Activated CD4-positive, alpha-beta T cell treated with anti-CD3 and anti-CD28 coated beads, Interleukin-2, amount 50 U/mL, for 16 hours (primary cell): ENCODE measurements around the gene CRCP.

Experiments used
- DNase-seq: peaks from one replicate; pipeline ENCODE4 v3.0.0-alpha.2; 2020

The CRCP gene

GRCh38 chr7:66198469-66198868 is 83.8 kb downstream of the CRCP start:
- no peak for DNase-seq

GRCh38 chr7:66198956-66199355 is 84.3 kb downstream of the CRCP start:
- DNase-seq = no peak

GRCh38 chr7:66202441-66202840 is 87.8 kb downstream of the CRCP start:
- DNase-seq = no peak
